ENCODE results near the gene HSH2D.

DNA sequence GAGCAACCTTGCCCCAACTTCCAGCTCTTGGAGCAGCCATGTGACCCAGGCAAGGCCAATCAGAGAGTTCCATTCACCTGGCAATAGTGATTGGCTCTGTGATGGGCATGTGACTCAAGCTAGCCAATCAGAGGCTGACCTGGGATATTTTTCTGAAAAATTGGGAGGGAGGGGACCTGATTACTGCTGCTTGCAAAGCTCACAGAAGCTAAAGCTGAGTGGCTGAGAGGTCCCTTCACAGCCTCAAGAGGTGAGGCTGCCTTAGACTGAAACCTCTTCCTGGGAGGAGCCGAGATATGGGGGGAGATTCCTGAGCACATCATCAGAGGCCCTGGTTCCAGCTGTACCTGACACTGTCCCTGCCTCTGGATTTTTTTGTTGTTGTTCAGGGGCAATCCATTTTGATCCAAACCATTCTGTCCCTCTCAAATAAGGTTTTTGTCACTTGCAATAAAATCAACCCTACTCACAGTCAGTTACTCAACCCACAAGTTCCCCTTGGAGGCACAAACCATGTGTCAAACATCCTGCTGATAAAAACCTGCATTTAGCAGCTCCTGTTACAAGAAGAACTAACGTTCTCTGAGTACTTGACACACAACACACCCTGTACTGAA, 25.1 kb downstream of the HSH2D start:
- TF ChIP-seq, protein P1, sequence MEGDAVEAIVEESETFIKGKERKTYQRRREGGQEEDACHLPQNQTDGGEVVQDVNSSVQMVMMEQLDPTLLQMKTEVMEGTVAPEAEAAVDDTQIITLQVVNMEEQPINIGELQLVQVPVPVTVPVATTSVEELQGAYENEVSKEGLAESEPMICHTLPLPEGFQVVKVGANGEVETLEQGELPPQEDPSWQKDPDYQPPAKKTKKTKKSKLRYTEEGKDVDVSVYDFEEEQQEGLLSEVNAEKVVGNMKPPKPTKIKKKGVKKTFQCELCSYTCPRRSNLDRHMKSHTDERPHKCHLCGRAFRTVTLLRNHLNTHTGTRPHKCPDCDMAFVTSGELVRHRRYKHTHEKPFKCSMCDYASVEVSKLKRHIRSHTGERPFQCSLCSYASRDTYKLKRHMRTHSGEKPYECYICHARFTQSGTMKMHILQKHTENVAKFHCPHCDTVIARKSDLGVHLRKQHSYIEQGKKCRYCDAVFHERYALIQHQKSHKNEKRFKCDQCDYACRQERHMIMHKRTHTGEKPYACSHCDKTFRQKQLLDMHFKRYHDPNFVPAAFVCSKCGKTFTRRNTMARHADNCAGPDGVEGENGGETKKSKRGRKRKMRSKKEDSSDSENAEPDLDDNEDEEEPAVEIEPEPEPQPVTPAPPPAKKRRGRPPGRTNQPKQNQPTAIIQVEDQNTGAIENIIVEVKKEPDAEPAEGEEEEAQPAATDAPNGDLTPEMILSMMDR (IDR thresholded peaks at IDR 0.05): no peak
- TF ChIP-seq POLR2A (IDR thresholded peaks at IDR 0.05) (no peak), EP300 (IDR thresholded peaks at IDR 0.05) (no peak), POLR2AphosphoS5 (IDR thresholded peaks at IDR 0.05) (no peak)

Data from suprapubic skin (tissue), 4 donors.